HEK293T (cell line): Measurements from ENCODE around the gene TCF19.
"Not testable (repeated sequence)": the region's sequence is repeated elsewhere in the genome, so short reads cannot be mapped to it uniquely, and the experiment has no call there.

Source experiments
- CTCF ChIA-PET: fragments of 350-600 bp; formaldehyde crosslinking; extraction: SDS; loops from one replicate; lab custom pipeline; 2021; ENCODE audit warnings: antibody characterized with exemption, inconsistent platforms; lab: Yijun Ruan, JAX
- POLR2A ChIA-PET: fragments of 350-600 bp; formaldehyde crosslinking; extraction: SDS; loops from one replicate; lab custom pipeline; 2020; ENCODE audit warnings: antibody characterized with exemption, inconsistent platforms; lab: Yijun Ruan, JAX
- DNase-seq: peaks from one replicate; pipeline ENCODE4 v3.0.0; 2012; ENCODE audit warnings: mixed read lengths; ENCODE audit errors: extremely low spot score
- ARNT ChIP-seq: fragments of 450-650 bp; IDR thresholded peaks from 2 replicates; pipeline ENCODE4 v1.6.1; 2017; ENCODE audit warnings: mild to moderate bottlenecking
- BHLHE40 ChIP-seq: fragments of 450-650 bp; IDR thresholded peaks from 2 replicates; pipeline ENCODE4 v1.6.1; 2016; ENCODE audit warnings: mild to moderate bottlenecking, moderate library complexity, borderline replicate concordance
- CTBP1 ChIP-seq: fragments of 450-650 bp; IDR thresholded peaks from 2 replicates; pipeline ENCODE4 v1.6.1; 2016; ENCODE audit warnings: borderline replicate concordance
- ELF4 ChIP-seq: fragments of 450-650 bp; IDR thresholded peaks from 2 replicates; pipeline ENCODE4 v1.6.1; 2017; ENCODE audit warnings: antibody characterized with exemption
- FOXA1 ChIP-seq: fragments of 450-650 bp; IDR thresholded peaks from 2 replicates; pipeline ENCODE4 v1.6.1; 2016; ENCODE audit warnings: mild to moderate bottlenecking
- FOXK2 ChIP-seq: fragments of 450-650 bp; IDR thresholded peaks from 2 replicates; pipeline ENCODE4 v1.6.1; 2016; ENCODE audit warnings: mild to moderate bottlenecking
- FOXM1 ChIP-seq: fragments of 450-650 bp; IDR thresholded peaks from 2 replicates; pipeline ENCODE4 v1.6.1; 2017; ENCODE audit warnings: mild to moderate bottlenecking, borderline replicate concordance
- HDGF ChIP-seq: fragments of 450-650 bp; IDR thresholded peaks from 2 replicates; pipeline ENCODE4 v1.6.1; 2017; ENCODE audit warnings: antibody characterized with exemption, borderline replicate concordance
- L3MBTL2 ChIP-seq: fragments of 450-650 bp; conservative IDR thresholded peaks from 2 replicates; pipeline ENCODE4 v1.6.1; 2016; ENCODE audit warnings: mild to moderate bottlenecking
- LEF1 ChIP-seq: fragments of 450-650 bp; IDR thresholded peaks from 2 replicates; pipeline ENCODE4 v1.6.1; 2017; ENCODE audit warnings: mild to moderate bottlenecking, borderline replicate concordance
- NFRKB ChIP-seq: fragments of 450-650 bp; IDR thresholded peaks from 2 replicates; pipeline ENCODE4 v1.6.1; 2016; ENCODE audit warnings: mild to moderate bottlenecking, moderate library complexity
- SP1 ChIP-seq: fragments of 450-650 bp; IDR thresholded peaks from 2 replicates; pipeline ENCODE4 v1.6.1; 2017
- SUZ12 ChIP-seq: fragments of 450-650 bp; IDR thresholded peaks from 2 replicates; pipeline ENCODE4 v1.6.1; 2016; ENCODE audit warnings: mild to moderate bottlenecking
- TARDBP ChIP-seq: fragments of 450-650 bp; IDR thresholded peaks from 2 replicates; pipeline ENCODE4 v1.6.1; 2016
- ZNF384 ChIP-seq: fragments of 450-650 bp; IDR thresholded peaks from 2 replicates; pipeline ENCODE4 v1.6.1; 2016
- TF ChIP-seq, protein P1 (sequence below): fragments of 450-650 bp; IDR thresholded peaks from 2 replicates; pipeline ENCODE4 v1.6.1; 2016

Gene TCF19

GRCh38 chr6:31179896-31180295 is 21.5 kb downstream of the TCF19 start:
- TF ChIP-seq ELF4: no peak
- TF ChIP-seq SUZ12: no peak
- TF ChIP-seq ZNF384: no peak
- no peak for TF ChIP-seq FOXK2
- no peak for TF ChIP-seq FOXA1
- TF ChIP-seq BHLHE40: no peak
- no peak for TF ChIP-seq TARDBP
- TF ChIP-seq SP1: no peak
- TF ChIP-seq, protein P1, sequence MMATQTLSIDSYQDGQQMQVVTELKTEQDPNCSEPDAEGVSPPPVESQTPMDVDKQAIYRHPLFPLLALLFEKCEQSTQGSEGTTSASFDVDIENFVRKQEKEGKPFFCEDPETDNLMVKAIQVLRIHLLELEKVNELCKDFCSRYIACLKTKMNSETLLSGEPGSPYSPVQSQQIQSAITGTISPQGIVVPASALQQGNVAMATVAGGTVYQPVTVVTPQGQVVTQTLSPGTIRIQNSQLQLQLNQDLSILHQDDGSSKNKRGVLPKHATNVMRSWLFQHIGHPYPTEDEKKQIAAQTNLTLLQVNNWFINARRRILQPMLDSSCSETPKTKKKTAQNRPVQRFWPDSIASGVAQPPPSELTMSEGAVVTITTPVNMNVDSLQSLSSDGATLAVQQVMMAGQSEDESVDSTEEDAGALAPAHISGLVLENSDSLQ: no peak
- TF ChIP-seq L3MBTL2: no peak
- TF ChIP-seq CTBP1: no peak
- TF ChIP-seq LEF1: no peak
- TF ChIP-seq ARNT: no peak
- no peak for TF ChIP-seq NFRKB
- no peak for TF ChIP-seq FOXM1
- no peak for TF ChIP-seq HDGF

DNA sequence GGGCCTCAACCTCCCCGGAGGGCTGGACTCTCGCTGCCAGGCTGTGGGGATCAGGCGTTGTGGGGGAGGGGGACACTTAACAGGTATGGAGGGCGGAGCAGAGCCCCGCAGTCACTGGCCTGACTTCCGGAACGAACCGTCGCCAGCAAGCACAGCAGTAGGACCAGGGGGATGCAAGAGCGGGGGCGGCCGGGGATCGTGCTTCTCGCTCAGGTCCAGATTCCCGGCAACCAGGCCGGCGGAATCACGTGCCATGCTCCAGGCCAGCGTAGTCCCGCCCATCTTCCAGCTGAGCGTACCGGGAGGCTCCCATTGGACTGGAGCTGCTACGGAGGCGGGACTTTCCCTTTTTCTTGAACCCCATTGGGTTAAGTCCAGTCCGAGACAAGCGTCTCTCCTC is 22.1 kb downstream of the TCF19 start:
- TF ChIP-seq BHLHE40: no peak
- TF ChIP-seq FOXA1: no peak
- no peak for TF ChIP-seq LEF1
- no peak for TF ChIP-seq HDGF
- no peak for TF ChIP-seq ZNF384
- TF ChIP-seq, protein P1: no peak
- no peak for TF ChIP-seq FOXM1
- TF ChIP-seq SP1: no peak
- DNase-seq: peak; percentile 28
- ChIA-PET POLR2A (no interaction called here), CTCF (no interaction called here)

More at GRCh38 chr6:31179896-31180295, 21.5 kb downstream of the TCF19 start:
- no peak for DNase-seq
- ChIA-PET POLR2A (interaction anchor here (2.0 kb wide), 1 partner anchor 21 kb away, joined by 6 read pairs; no protein-coding TSS in a partner anchor), CTCF (no interaction called here)

DNA sequence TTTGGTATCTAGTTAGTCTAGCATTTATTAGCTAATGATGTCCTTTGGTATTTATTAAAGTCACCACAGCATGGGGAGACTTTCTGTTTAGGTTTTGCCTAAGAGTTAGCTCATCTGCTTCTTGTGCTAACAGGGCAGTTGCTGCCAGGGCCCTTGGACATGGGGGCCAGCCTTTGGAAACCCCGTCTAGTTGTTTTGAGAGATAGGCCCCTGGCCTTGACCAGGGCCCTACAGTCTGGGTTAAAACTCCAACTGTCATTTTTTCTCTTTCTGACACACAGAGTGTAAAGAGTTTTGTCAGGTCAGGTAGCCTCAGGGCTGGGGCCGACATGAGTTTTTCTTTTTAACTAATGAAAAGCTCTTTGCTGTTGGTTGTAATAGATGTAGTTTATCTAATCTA is 24.9 kb downstream of the TCF19 start:
- POLR2A ChIA-PET, DNase-seq: not testable (repeated sequence)
- CTCF ChIA-PET: interaction anchor here (0.7 kb wide), 2 partner anchors 25 to 47 kb away, joined by 3 to 6 read pairs; partner anchors contain the start of gene TCF19

DNA sequence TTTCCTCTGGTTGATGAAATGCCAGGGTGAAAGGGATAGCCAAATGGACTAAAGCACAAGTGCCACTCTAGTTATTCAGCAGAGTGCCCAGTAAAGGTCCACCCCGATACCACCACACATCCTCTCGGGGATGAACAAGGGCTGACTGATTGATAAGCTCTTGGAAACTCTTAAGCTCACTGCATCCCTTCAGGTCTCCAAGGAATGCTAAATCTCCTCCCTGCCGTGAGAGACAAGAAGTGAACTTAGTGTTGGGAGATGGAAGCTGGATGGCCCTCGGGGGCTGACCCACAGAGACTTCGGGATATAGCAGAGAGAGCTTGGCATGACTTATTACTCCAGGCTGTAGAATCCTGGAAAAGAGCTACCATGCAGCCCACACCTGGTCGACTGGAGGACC is 25.5 kb downstream of the TCF19 start:
- DNase-seq: not testable (repeated sequence)
- ChIA-PET POLR2A (interaction anchor here (1.0 kb wide), 1 partner anchor 25 kb away, joined by 3 read pairs; the partner anchor contains the start of gene TCF19), CTCF (interaction anchor here (0.7 kb wide), 2 partner anchors 25 to 48 kb away, joined by 3 to 6 read pairs; partner anchors contain the start of gene TCF19)

DNA sequence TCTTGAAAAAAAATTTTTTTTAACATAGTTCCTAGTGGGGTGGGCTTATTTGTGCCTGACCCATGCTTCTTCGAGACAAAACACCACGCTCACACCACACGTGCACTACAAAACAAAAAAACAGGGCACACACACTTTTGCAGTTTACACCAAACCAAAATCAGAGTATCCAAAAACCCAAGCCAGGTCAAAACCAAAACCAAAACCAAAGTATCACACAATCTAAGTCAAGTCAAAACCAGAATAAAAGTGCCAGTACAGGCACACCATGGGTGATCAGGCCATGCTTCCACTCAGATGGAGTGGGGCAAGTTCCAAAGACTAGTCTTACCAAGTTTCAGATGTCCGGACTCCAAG is 27.3 kb downstream of the TCF19 start:
- POLR2A ChIA-PET, DNase-seq, CTCF ChIA-PET: not testable (repeated sequence)

DNA sequence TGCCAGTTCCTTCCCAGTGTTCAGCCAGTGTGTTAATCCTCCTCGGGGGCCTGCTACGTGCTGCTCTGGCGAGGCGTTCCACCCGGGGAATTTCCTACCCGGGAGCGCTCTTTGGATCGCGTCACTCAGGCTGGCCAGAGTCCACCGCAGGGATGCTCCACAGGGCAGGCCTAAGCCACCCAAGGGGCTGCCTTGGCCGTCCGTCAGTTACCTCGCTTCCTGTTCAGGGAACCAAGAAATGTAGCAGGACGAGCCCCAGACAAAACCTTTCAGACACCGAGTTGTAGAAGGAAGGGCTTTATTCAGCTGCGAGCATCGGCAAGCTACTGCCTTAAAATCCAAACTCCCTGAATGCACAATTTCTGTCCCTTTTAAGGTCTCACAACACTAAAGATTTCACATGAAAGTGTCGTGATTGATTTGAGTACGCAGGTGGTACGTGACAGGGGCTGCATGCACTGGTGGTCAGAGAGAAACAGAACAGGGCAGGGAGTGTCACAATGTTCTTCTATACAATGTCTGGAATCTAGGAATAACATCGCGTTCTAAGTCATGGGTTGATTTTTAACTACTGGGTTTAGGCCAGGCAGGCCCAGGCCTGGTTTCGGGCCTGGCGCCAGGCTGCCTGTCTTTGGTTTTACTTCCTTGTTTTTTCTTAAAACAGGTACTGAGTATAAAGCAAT is 27.8 kb downstream of the TCF19 start:
- TF ChIP-seq ARNT (no peak), SUZ12 (no peak), TARDBP (no peak), L3MBTL2 (no peak), HDGF (no peak), ZNF384 (no peak), ELF4 (no peak), FOXM1 (no peak), NFRKB (no peak)
- TF ChIP-seq, protein P1: no peak
- ChIA-PET POLR2A (no interaction called here), CTCF (interaction anchor here (0.7 kb wide), 1 partner anchor 19 kb away, joined by 5 read pairs; no protein-coding TSS in a partner anchor)

GRCh38 chr6:31187780-31188194 is 29.4 kb downstream of the TCF19 start:
- POLR2A ChIA-PET: no interaction called here
- CTCF ChIA-PET: no interaction called here
- TF ChIP-seq ZNF384 (peak; percentile 25; the same call in 1 of the 2 replicates), NFRKB (no peak)
- DNase-seq: no peak

More for the DNA sequence above, 27.8 kb downstream of the TCF19 start:
- DNase-seq: no peak

DNA sequence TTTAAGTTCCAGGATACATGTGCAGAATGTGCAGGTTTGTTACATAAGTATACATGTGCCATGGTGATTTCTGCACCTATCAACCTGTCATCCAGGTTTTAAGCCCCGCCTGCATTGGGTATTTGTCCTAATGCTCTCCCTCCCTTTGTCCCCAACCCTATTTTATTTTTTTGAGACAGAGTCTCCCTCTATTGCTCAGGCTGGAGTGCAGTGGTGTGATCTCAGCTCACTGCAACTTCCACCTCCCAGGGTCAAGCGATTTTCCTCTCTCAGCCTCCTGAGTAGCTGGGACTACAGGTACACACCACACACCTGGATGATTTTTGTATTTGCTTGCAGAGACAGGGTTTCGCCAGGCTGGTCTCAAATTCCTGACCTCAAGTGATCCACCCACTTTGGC is 30.8 kb downstream of the TCF19 start:
- POLR2A ChIA-PET, DNase-seq: not testable (repeated sequence)
- CTCF ChIA-PET: interaction anchor here (0.6 kb wide), 1 partner anchor 137 kb away, joined by 3 read pairs; no protein-coding TSS in a partner anchor
